SK-N-SH treated with all-trans-retinoic acid at 6 μM for 48 hours (cell line): ENCODE data around the gene TPSD1.

Experiments
- ARNTL ChIP-seq: fragments of 450-650 bp; formaldehyde crosslinking; IDR thresholded peaks from 2 replicates; pipeline ENCODE4 v1.5.0; 2020; ENCODE audit warnings: low read depth, mild to moderate bottlenecking, moderate library complexity, borderline replicate concordance
- CREB5 ChIP-seq: fragments of 250-450 bp; sonication (Bioruptor Pico); IDR thresholded peaks from 2 replicates; pipeline ENCODE4 v1.5.1; 2020; ENCODE audit warnings: low read depth, mild to moderate bottlenecking, moderate library complexity
- CSDC2 ChIP-seq: fragments of 250-450 bp; sonication (Bioruptor Pico); IDR thresholded peaks from 2 replicates; pipeline ENCODE4 v1.5.0; 2020; ENCODE audit warnings: mild to moderate bottlenecking, moderate library complexity
- PATZ1 ChIP-seq: fragments of 250-450 bp; sonication (Bioruptor Pico); IDR thresholded peaks from 2 replicates; pipeline ENCODE4 v1.8.0; 2020; ENCODE audit warnings: mild to moderate bottlenecking, moderate library complexity, borderline replicate concordance
- POU6F1 ChIP-seq: fragments of 250-450 bp; sonication (Bioruptor Pico); IDR thresholded peaks from 2 replicates; pipeline ENCODE4 v1.8.0; 2021; ENCODE audit warnings: low read depth, mild to moderate bottlenecking, moderate library complexity, borderline replicate concordance
- TCF4 ChIP-seq: fragments of 250-450 bp; sonication (Bioruptor Pico); IDR thresholded peaks from 2 replicates; pipeline ENCODE4 v1.8.0; 2021; ENCODE audit warnings: mild to moderate bottlenecking, moderate library complexity, borderline replicate concordance
- TSHZ2 ChIP-seq: fragments of 250-450 bp; sonication (Bioruptor Pico); IDR thresholded peaks from 2 replicates; pipeline ENCODE4 v1.5.0; 2020; ENCODE audit warnings: mild to moderate bottlenecking, moderate library complexity
- ZC3H10 ChIP-seq: fragments of 250-450 bp; sonication (Bioruptor Pico); IDR thresholded peaks from 2 replicates; pipeline ENCODE4 v1.5.1; 2021; ENCODE audit warnings: mild to moderate bottlenecking, moderate library complexity
- ZFP3 ChIP-seq: fragments of 250-450 bp; sonication (Bioruptor Pico); IDR thresholded peaks from 2 replicates; pipeline ENCODE4 v1.5.0; 2020; ENCODE audit warnings: mild to moderate bottlenecking, moderate library complexity
- ZNF565 ChIP-seq: fragments of 450-650 bp; formaldehyde crosslinking; conservative IDR thresholded peaks from 2 replicates; pipeline ENCODE4 v1.5.0; 2020; ENCODE audit warnings: low read depth, mild to moderate bottlenecking, moderate library complexity

GRCh38 chr16:1225051-1225451 is 30.8 kb upstream of the TPSD1 start, which contains the start of gene TPSG1:
- TF ChIP-seq ZNF565 (CRISPR knock-in tag) (no peak), PATZ1 (CRISPR knock-in tag) (no peak), ZFP3 (CRISPR knock-in tag) (no peak), ZC3H10 (CRISPR knock-in tag) (no peak), TCF4 (CRISPR knock-in tag) (no peak), POU6F1 (CRISPR knock-in tag) (no peak), CREB5 (CRISPR knock-in tag) (no peak), ARNTL (CRISPR knock-in tag) (no peak), TSHZ2 (CRISPR knock-in tag) (no peak), CSDC2 (CRISPR knock-in tag) (no peak)
